GM12878 (cell line): ENCODE measurements around the gene GCSAML. TPM values are rescaled to one million over a fixed set of nuclear protein-coding genes. Genes with fewer than 3 reads are reported as not detected.

Experiments
- ATAC-seq: fragments of 200-7000 bp; cut with Tn5 transposase; 3 replicates; pipeline ENCODE4 v1.9.1; 2020; ENCODE audit warnings: mild to moderate bottlenecking, moderate library complexity
- BruUV-seq: library from RNA; stranded (reverse); fragments of 400-500 nt; replicated peaks from 2 replicates; lab custom pipeline; 2021; lab: Mats Ljungman, UMichigan
- CTCF ChIA-PET: fragments of 300-600 bp; sonication (Branson Sonifier 250); formaldehyde crosslinking; extraction: SDS; loops from one replicate; lab custom pipeline; 2021; ENCODE audit warnings: inconsistent platforms; lab: Yijun Ruan, JAX
- POLR2A ChIA-PET: fragments of 350-600 bp; formaldehyde crosslinking; extraction: SDS; loops from one replicate; lab custom pipeline; 2021; ENCODE audit warnings: inconsistent platforms; lab: Charles Lee
- RAD21 ChIA-PET: fragments of 300-600 bp; sonication (Branson Sonifier 250); formaldehyde crosslinking; loops from one replicate; lab custom pipeline; 2023; ENCODE audit warnings: antibody characterized with exemption; ENCODE audit not compliant: unreplicated experiment; lab: Charles Lee
- SMC1A ChIA-PET: fragments of 300-600 bp; sonication (Branson Sonifier 250); formaldehyde crosslinking; loops from one replicate; lab custom pipeline; 2023; ENCODE audit not compliant: unreplicated experiment, uncharacterized antibody; lab: Charles Lee
- DNase-seq: peaks from one replicate; pipeline ENCODE4 v3.0.0-alpha.2; 2011; ENCODE audit warnings: low read depth, low spot score
- FAIRE-seq: peaks from 3 replicates; lab custom pipeline; 2011; peaks lifted over from hg19 to GRCh38; lab: Jason Lieb, UNC
- H2AFZ ChIP-seq: 2 replicates; pipeline ENCODE4 v1.6.0; 2011; ENCODE audit warnings: low read depth, low read length, control low read depth; ENCODE audit not compliant: control insufficient read depth
- H3K27ac ChIP-seq: 2 replicates; pipeline ENCODE4 v1.5.1; 2011; ENCODE audit warnings: control low read depth; ENCODE audit not compliant: control insufficient read depth, insufficient read depth
- H3K27me3 ChIP-seq, 2 experiments: replicated peaks in 1 of 2; 2 replicates each; pipeline versions ENCODE4 v1.6.0 to v1.6.1; 2011; ENCODE audit warnings: low read length in 1 of 2; ENCODE audit not compliant: control insufficient read depth in 2 of 2, insufficient read depth in 2 of 2
- H3K36me3 ChIP-seq, 2 experiments: 2 replicates each; pipeline ENCODE4 v1.5.1; 2011; ENCODE audit warnings: low read length in 1 of 2; ENCODE audit not compliant: control insufficient read depth in 2 of 2, insufficient read depth in 2 of 2
- H3K4me1 ChIP-seq: 2 replicates; pipeline ENCODE4 v1.6.1; 2011; ENCODE audit warnings: mild to moderate bottlenecking, low read length, moderate library complexity, mixed read lengths; ENCODE audit not compliant: control insufficient read depth, insufficient read depth
- H3K4me2 ChIP-seq: 2 replicates; pipeline ENCODE4 v1.6.0; 2011; ENCODE audit warnings: control low read depth; ENCODE audit not compliant: control insufficient read depth, insufficient read depth
- H3K4me3 ChIP-seq: fragments of 200-600 bp; sonication (generic); 2 replicates; pipeline ENCODE4 v1.5.1; 2016
- H3K79me2 ChIP-seq: 2 replicates; pipeline ENCODE4 v1.6.0; 2011; ENCODE audit warnings: low read length; ENCODE audit not compliant: control insufficient read depth, insufficient read depth
- H3K9ac ChIP-seq: 2 replicates; pipeline ENCODE4 v1.8.0; 2011; ENCODE audit warnings: low read length, control low read depth, mixed read lengths; ENCODE audit not compliant: control insufficient read depth, insufficient read depth
- H3K9me3 ChIP-seq: replicated peaks from 3 replicates; pipeline ENCODE4 v1.5.1; 2011; ENCODE audit warnings: mild to moderate bottlenecking, low read length; ENCODE audit not compliant: control insufficient read depth, insufficient read depth
- H4K20me1 ChIP-seq: 2 replicates; pipeline ENCODE4 v1.6.0; 2011; ENCODE audit not compliant: control insufficient read depth, insufficient read depth
- CREB1 ChIP-seq: IDR thresholded peaks from 2 replicates; pipeline ENCODE4 v1.6.1; 2012; ENCODE audit warnings: low read depth, mild to moderate bottlenecking, inconsistent platforms
- KLF5 ChIP-seq: fragments of 450-650 bp; IDR thresholded peaks from 2 replicates; pipeline ENCODE4 v1.6.1; 2014; ENCODE audit warnings: mild to moderate bottlenecking; ENCODE audit not compliant: partially characterized antibody
- SUPT20H ChIP-seq: IDR thresholded peaks from 2 replicates; pipeline ENCODE4 v1.6.1; 2011; ENCODE audit warnings: low read depth, mild to moderate bottlenecking, low read length, moderate library complexity, borderline replicate concordance; ENCODE audit not compliant: control insufficient read depth
- ZSCAN29 ChIP-seq: fragments of 450-650 bp; IDR thresholded peaks from 2 replicates; pipeline ENCODE4 v1.6.1; 2017; ENCODE audit warnings: mild to moderate bottlenecking, moderate library complexity
- WGBS: methylation state at CpG from one replicate; pipeline ENCODE4 v1.1.6; 2016; ENCODE audit warnings: low lambda C conversion rate; ENCODE audit not compliant: insufficient replicate concordance, insufficient coverage; ENCODE audit errors: missing lambda C conversion rate; 5-methylcytosine and 5-hydroxymethylcytosine counted together
- in situ Hi-C: fragments of 300-500 bp; cut with MboI; formaldehyde crosslinking; loops from 9 replicates; pipeline ENCODE4 v1.14.3; 2018; ENCODE audit warnings: mixed read lengths
- intact Hi-C: fragments of 100-400 bp; cut with micrococcal nuclease; formaldehyde crosslinking; loops from one replicate; pipeline ENCODE4 v1.14.2; 2022; ENCODE audit not compliant: unreplicated experiment
- polyA plus RNA-seq, 11 experiments: library from polyadenylated mRNA; depleted of rRNA in 4 of 11; unstranded in 6 of 11; stranded (reverse) in 5 of 11; fragments of >200 nt; fragmentation: Nextera tagmentation in 4 of 11; fragmentation: Illumina TruSeq in 1 of 11; extraction: Ambion mirVana in 4 of 11; extraction: Trizol in 1 of 11; gene quantifications; 1 replicate in 1 of 11; 2 replicates in 10 of 11; pipeline versions ENCODE4 v1.2.1 to v1.2.3, GENCODE V29; 2011 to 2016; ENCODE audit warnings: inconsistent platforms in 2 of 11, missing spikeins in 2 of 11, low read depth in 1 of 11
- total RNA-seq, 4 experiments: library from RNA; depleted of rRNA in 3 of 4; stranded (reverse); fragments of >200 nt in 3 of 4; fragmentation: Illumina TruSeq in 1 of 4; extraction: Trizol in 1 of 4; gene quantifications; 2 replicates each; pipeline versions ENCODE4 v1.2.1 to v1.2.3, GENCODE V29; 2013 to 2021
- TF ChIP-seq, protein P1 (sequence below): fragments of 450-650 bp; formaldehyde crosslinking; IDR thresholded peaks from 2 replicates; pipeline ENCODE4 v1.4.0; 2020; ENCODE audit warnings: mild to moderate bottlenecking, moderate library complexity
- TF ChIP-seq, protein P2 (sequence below): IDR thresholded peaks from 2 replicates; pipeline ENCODE4 v1.6.1; 2012; ENCODE audit warnings: low read depth, low read length, improper control_type of control experiment

The GCSAML gene
- total and polyA plus RNA-seq, 10 of the 15 experiments (the other 5 are each of a cell fraction or from before 2014, with no cell fraction given), result 0.03 TPM; not detected in 9

DNA sequence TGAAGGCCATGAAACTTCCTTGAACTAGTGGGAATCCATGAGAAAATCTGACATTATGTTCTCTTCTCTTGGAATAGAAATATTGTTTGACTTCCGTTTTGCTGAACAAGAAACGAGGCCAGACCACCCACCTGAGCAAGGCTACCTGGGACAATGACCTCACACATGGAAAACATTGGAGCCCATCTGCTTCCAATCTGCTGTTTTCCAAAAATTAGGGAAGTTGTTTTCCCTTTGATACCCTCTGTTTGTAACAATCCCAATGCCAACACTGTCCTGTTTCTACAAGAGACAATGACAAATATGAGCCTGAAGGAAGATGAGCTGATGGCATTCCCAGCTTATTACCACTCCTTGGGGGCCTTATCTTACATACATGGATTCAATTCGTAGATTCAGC, 42.1 kb upstream of the GCSAML start:
- ChIA-PET POLR2A (no interaction called here), CTCF (interaction anchor here (1.1 kb wide), 1 partner anchor 39 kb away, joined by 3 read pairs; no protein-coding TSS in a partner anchor), SMC1A (interaction anchor here (0.7 to 2.0 kb wide), 2 partner anchors 20 to 39 kb away, joined by 3 to 7 read pairs; no protein-coding TSS in a partner anchor), RAD21 (interaction anchor here (1.0 kb wide), 1 partner anchor 117 kb away, joined by 3 read pairs; no protein-coding TSS in a partner anchor)
- H3K27ac ChIP-seq, result no peak overlapping the region
- ATAC-seq, result no peak
- no peaks in the 10 kb centered on the region for H3K36me3 ChIP-seq
- TF ChIP-seq SUPT20H, result no peak
- TF ChIP-seq CREB1, result no peak
- TF ChIP-seq, protein P1, sequence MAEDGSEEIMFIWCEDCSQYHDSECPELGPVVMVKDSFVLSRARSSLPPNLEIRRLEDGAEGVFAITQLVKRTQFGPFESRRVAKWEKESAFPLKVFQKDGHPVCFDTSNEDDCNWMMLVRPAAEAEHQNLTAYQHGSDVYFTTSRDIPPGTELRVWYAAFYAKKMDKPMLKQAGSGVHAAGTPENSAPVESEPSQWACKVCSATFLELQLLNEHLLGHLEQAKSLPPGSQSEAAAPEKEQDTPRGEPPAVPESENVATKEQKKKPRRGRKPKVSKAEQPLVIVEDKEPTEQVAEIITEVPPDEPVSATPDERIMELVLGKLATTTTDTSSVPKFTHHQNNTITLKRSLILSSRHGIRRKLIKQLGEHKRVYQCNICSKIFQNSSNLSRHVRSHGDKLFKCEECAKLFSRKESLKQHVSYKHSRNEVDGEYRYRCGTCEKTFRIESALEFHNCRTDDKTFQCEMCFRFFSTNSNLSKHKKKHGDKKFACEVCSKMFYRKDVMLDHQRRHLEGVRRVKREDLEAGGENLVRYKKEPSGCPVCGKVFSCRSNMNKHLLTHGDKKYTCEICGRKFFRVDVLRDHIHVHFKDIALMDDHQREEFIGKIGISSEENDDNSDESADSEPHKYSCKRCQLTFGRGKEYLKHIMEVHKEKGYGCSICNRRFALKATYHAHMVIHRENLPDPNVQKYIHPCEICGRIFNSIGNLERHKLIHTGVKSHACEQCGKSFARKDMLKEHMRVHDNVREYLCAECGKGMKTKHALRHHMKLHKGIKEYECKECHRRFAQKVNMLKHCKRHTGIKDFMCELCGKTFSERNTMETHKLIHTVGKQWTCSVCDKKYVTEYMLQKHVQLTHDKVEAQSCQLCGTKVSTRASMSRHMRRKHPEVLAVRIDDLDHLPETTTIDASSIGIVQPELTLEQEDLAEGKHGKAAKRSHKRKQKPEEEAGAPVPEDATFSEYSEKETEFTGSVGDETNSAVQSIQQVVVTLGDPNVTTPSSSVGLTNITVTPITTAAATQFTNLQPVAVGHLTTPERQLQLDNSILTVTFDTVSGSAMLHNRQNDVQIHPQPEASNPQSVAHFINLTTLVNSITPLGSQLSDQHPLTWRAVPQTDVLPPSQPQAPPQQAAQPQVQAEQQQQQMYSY, result no peak
- TF ChIP-seq KLF5, result no peak
- TF ChIP-seq, protein P2, sequence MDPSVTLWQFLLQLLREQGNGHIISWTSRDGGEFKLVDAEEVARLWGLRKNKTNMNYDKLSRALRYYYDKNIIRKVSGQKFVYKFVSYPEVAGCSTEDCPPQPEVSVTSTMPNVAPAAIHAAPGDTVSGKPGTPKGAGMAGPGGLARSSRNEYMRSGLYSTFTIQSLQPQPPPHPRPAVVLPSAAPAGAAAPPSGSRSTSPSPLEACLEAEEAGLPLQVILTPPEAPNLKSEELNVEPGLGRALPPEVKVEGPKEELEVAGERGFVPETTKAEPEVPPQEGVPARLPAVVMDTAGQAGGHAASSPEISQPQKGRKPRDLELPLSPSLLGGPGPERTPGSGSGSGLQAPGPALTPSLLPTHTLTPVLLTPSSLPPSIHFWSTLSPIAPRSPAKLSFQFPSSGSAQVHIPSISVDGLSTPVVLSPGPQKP, result no peak
- TF ChIP-seq ZSCAN29, result no peak
- DNase-seq, result no peak
- intact Hi-C loops (no loop called here), in situ Hi-C loops (no loop called here)
- no peak overlapping the region for H3K4me3 ChIP-seq
- no peaks in the 10 kb centered on the region for H3K27me3 ChIP-seq
- BruUV-seq, result no TSS peak
- H3K4me1 ChIP-seq, result no peaks in the 10 kb centered on the region
- no peak overlapping the region for H2AFZ ChIP-seq
- no peaks in the 10 kb centered on the region for H3K9me3 ChIP-seq
- WGBS, result 0% methylated on average over 3 of the region's 3 CpGs
- FAIRE-seq, result peak; percentile 49
- no peak overlapping the region for H3K4me2 ChIP-seq
- no peaks in the 10 kb centered on the region for H3K79me2 ChIP-seq
- H3K9ac ChIP-seq, result no peak overlapping the region
- H4K20me1 ChIP-seq, result no peaks in the 10 kb centered on the region
